ENCODE results near the gene CTXN1. TPM values are rescaled to one million over a fixed set of nuclear protein-coding genes. Genes with fewer than 3 reads are reported as not detected.

CTXN1 gene
- total RNA-seq, 4 donors from 2014 or later, result 18.3 to 33.3 (median 26.4) TPM

DNA sequence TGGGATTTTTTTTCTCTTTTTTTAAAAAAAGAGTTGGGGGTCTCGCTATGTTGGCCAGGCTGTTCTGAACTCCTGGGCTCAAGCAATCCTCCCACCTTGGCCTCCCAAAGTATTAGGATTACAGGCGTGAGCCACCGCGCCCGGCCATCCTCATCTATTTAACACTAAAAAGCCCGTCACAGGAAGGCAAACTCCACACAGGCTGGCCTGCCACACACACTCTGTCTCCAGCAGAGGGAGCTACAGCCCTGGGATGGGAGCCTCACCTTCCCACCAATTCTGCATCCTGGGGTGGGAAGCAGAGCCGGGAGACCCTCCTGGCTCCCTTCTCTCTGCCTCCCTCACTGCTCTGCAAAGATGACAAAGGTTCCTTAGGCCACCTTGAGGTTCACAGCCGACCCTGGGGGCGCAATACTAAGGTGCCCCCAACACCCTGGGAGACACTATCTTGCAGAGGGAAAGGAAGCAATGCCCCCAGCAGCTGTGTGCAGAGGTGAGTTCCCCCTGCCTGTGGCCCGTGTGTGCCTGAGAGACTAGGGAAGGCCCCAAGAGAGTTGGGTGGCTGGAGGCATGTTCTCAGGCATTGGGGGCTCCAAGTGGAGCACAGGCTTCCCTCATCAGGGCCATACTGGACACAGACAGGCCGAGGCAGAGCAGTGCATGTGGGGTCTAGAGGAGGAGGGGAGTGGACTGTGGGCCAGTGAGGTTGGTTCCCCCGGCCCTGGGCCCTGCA lies 44.9 kb upstream of the CTXN1 start:
- no peaks in the 10 kb centered on the region for H3K9me3 ChIP-seq
- TF ChIP-seq, protein P1, sequence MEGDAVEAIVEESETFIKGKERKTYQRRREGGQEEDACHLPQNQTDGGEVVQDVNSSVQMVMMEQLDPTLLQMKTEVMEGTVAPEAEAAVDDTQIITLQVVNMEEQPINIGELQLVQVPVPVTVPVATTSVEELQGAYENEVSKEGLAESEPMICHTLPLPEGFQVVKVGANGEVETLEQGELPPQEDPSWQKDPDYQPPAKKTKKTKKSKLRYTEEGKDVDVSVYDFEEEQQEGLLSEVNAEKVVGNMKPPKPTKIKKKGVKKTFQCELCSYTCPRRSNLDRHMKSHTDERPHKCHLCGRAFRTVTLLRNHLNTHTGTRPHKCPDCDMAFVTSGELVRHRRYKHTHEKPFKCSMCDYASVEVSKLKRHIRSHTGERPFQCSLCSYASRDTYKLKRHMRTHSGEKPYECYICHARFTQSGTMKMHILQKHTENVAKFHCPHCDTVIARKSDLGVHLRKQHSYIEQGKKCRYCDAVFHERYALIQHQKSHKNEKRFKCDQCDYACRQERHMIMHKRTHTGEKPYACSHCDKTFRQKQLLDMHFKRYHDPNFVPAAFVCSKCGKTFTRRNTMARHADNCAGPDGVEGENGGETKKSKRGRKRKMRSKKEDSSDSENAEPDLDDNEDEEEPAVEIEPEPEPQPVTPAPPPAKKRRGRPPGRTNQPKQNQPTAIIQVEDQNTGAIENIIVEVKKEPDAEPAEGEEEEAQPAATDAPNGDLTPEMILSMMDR (IDR thresholded peaks at IDR 0.05), result peak in 3 of 4 experiments; percentile 40 to 58 (median 44)
- TF ChIP-seq EP300 (IDR thresholded peaks at IDR 0.05), result no peak
- TF ChIP-seq POLR2A (IDR thresholded peaks at IDR 0.05), result no peak
- TF ChIP-seq POLR2AphosphoS5 (IDR thresholded peaks at IDR 0.05), result no peak
- H3K4me1 ChIP-seq, result no peaks in the 10 kb centered on the region
- WGBS, 2 donors (ENCODE audit: low coverage in 1 of 2), result 65 to 83% methylated on average over 1 to 9 of the region's 12 CpGs
- no peak for ATAC-seq
- H3K27me3 ChIP-seq, result no peaks in the 10 kb centered on the region
- H3K4me3 ChIP-seq, result no peak overlapping the region
- H3K36me3 ChIP-seq, result peaks cover 0 to 97% of the 10 kb centered on the region in 2 donors
- H3K27ac ChIP-seq, result no peak overlapping the region

DNA sequence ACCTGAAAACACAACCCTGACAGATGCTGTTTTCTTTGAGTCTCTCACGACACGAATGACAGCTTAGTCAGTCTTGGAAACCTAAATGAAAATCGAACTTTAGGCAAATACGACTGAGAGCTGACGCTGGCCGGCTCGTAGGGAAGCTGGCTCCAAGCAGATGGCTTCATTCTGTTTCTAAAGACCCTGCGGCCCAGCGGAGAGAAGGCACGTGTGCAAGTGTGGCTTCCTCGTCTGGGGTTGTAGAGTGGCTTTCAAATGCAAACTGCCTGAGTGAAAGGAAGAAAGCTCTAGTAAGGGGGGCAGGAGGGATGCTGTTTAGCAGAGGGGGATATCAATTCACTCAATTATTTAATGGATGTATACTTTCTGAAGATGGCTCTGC lies 43.6 kb upstream of the CTXN1 start:
- ATAC-seq, result no peak
- Histone ChIP-seq H3K9me3 (no peaks in the 10 kb centered on the region), H3K27ac (no peak overlapping the region), H3K4me3 (no peak overlapping the region), H3K4me1 (no peaks in the 10 kb centered on the region), H3K36me3 (peaks cover 0 to 97% of the 10 kb centered on the region in 2 donors), H3K27me3 (no peaks in the 10 kb centered on the region)
- TF ChIP-seq, protein P1 (IDR thresholded peaks at IDR 0.05), result no peak
- WGBS, 2 donors (ENCODE audit: low coverage in 1 of 2), result 70 to 88% methylated on average over 2 to 11 of the region's 11 CpGs

DNA sequence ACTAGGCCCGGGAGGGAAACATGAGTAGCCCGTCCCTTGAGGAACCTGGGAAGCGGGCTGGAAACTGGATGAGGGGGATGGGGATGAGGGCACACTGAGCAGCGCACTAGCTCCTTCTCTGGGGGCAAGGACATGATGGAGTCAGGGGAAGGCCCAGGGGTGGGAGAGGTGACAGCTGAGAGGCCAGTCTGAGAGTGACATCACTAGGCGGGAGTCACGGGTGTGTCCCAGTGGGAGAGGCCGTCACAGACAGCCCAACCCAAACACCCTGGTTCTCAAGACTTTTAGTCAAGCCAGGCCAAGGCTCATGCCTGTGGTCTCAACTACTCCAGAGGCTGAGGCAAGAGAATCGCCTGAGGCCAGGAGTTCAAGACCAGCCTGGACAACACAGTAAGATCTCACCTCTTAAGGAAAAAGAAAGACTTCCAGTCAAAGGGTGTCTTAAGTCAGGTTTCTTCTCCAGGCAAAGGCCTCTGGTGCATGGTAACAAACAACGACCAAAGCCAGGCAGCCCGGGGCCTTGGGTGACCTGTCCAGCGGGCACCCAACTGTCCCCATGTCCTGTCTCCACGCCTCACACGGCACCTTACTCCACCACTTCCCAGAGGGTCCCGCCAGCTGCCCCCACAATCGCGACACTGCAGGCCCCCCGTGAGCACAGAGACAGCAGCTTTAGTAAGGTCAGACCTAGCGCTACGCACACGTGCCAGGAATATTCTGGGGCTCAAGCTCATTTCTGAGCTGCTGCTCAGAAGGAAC lies 43.0 kb upstream of the CTXN1 start:
- no peak overlapping the region for H3K4me3 ChIP-seq
- H3K9me3 ChIP-seq, result no peaks in the 10 kb centered on the region
- no peak overlapping the region for H3K27ac ChIP-seq
- no peaks in the 10 kb centered on the region for H3K4me1 ChIP-seq
- TF ChIP-seq POLR2AphosphoS5 (IDR thresholded peaks at IDR 0.05) (no peak), EP300 (IDR thresholded peaks at IDR 0.05) (no peak), POLR2A (IDR thresholded peaks at IDR 0.05) (no peak)
- TF ChIP-seq, protein P1 (IDR thresholded peaks at IDR 0.05), result no peak
- peaks cover 0 to 97% of the 10 kb centered on the region in 2 donors for H3K36me3 ChIP-seq
- ATAC-seq, result no peak
- H3K27me3 ChIP-seq, result no peaks in the 10 kb centered on the region
- WGBS, 2 donors (ENCODE audit: low coverage in 1 of 2), result 60 to 75% methylated on average over 2 to 5 of the region's 20 CpGs

DNA sequence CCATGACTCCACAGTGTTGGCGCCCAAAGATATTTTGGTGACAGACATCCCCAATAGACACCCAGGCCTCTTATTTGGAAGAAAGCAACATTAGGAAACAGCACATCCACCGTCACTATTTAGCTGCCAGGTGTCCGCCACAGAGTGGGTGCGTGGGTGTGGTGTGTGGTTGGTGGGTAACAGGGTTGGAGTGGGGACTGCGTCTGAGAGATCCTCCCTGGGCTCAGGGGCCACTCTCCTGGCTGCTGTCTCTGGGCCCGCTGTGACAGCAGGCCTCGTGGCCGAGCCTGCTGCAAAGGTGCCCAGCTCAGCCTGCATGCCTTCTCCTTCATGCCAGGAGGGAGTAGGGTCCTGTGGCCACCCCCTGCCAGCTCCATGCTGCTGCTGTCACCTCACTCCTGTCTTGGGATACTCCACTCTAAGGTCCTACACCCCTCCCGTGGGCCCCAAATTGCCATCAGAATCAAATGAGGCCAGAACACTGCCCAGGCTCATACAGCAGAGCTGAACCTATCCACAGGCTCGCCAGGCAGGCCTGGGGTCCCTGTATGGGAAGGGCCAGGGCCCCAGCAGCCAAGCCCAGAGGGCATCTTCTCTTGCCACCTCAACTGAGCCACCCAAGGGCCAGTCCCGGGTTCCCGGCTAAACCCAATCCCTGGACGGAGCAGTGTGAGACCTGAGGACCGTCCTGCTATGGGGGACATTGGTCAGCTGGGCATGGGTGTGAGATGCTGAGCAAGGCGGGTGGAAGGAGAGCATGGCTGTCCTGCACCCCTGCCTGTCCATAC lies 42.3 kb upstream of the CTXN1 start:
- no peak overlapping the region for H3K4me3 ChIP-seq
- WGBS, 2 donors (ENCODE audit: low coverage in 1 of 2), result 86 to 100% methylated on average over 1 of the region's 15 CpGs
- no peaks in the 10 kb centered on the region for H3K4me1 ChIP-seq
- H3K27me3 ChIP-seq, result no peaks in the 10 kb centered on the region
- ATAC-seq, result no peak
- H3K27ac ChIP-seq, result no peak overlapping the region
- no peaks in the 10 kb centered on the region for H3K9me3 ChIP-seq
- TF ChIP-seq POLR2AphosphoS5 (IDR thresholded peaks at IDR 0.05), result no peak
- TF ChIP-seq EP300 (IDR thresholded peaks at IDR 0.05), result no peak
- TF ChIP-seq, protein P1 (IDR thresholded peaks at IDR 0.05), result no peak
- no peak for TF ChIP-seq POLR2A (IDR thresholded peaks at IDR 0.05)
- peaks cover 0 to 97% of the 10 kb centered on the region in 2 donors for H3K36me3 ChIP-seq

Data from gastroesophageal sphincter (tissue), 4 donors.